Measurements from ENCODE around the gene TRH.
A peak's percentile ranks its signal among the peaks of the same experiment; 100 is the strongest.

The TRH gene

DNA sequence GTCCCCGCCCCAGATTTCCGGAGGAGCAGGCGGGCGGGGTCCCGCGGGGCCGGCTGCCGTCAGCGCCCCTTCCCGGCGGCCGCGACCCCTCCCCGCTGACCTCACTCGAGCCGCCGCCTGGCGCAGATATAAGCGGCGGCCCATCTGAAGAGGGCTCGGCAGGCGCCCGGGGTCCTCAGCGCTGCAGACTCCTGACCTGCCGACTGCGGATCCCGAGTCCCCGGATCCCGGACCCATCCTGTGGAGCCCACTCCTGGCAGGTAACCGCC lies at the start of gene TRH:
Gene TRH (plus strand): TSS at position 157 of the 269 bp plus-strand sequence. CDS start 1,097 bp downstream, outside the sequence.
- Mint-ChIP-seq H3K9me3 (no peaks in the 10 kb centered on the region), H3K27ac (no peak within 1 kb of the TSS), H3K4me1 (no peaks in the 10 kb centered on the region), H3K27me3 (peaks cover 68% of the 10 kb centered on the region), H3K4me3 (peak within 1 kb of the TSS; percentile 56 to 67)
- no peak for DNase-seq
- ATAC-seq: peak; percentile 14

DNA sequence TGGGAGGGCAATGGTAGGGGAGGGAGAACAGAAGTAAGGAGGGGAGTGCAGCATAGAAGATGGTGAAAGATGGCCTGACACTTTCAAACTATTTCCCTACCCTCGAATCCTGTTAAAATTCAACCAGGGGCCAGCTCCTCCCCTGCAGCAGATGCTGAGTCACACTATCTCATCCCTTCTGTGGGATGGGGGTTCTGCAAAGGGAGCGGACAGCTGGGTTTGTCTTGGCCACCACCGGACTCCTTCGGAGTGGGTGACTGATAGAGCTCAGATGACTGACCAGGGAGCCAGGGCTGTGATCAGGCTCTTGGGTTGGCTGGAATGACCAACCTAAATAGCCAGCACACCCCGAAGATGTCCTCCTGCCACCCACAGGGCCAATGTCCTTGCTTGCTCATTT lies 47.4 kb upstream of the TRH start:
- Mint-ChIP-seq H3K27ac (no peak overlapping the region), H3K4me3 (no peak overlapping the region), H3K4me1 (no peaks in the 10 kb centered on the region), H3K9me3 (peaks cover 12 to 14% of the 10 kb centered on the region in 2 donors), H3K27me3 (peaks cover 14% of the 10 kb centered on the region)
- ATAC-seq (no peak), DNase-seq (no peak)

GRCh38 chr3:129929383-129929782 lies 45.1 kb upstream of the TRH start:
- peaks cover 12 to 14% of the 10 kb centered on the region in 2 donors for H3K9me3 Mint-ChIP-seq
- H3K4me1 Mint-ChIP-seq: no peaks in the 10 kb centered on the region
- H3K27ac Mint-ChIP-seq: no peak overlapping the region
- DNase-seq: no peak
- H3K4me3 Mint-ChIP-seq: no peak overlapping the region
- ATAC-seq: no peak
- H3K27me3 Mint-ChIP-seq: peaks cover 16% of the 10 kb centered on the region

DNA sequence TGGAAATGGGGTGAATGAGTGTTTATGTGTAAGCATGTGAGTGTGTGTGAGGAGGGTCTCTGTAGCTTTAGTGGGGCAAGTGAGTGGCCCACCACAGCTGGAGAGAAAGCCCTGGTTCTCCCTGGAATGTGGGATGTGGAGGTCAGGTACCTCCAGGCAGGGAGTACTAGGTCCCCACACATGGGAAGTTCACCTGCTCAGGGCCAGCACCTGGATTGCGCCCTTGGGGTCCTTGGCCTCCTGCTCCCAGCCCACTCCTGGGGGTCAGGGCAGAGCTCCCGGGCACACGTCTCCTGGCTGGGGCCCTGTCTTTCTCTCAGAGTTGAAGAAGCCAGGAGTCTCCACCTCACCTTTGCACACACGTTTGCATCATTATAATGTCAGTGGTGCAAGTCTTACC lies 41.0 kb upstream of the TRH start:
- Mint-ChIP-seq H3K9me3 (peaks cover 6 to 7% of the 10 kb centered on the region in 2 donors), H3K27ac (no peak overlapping the region), H3K4me3 (no peak overlapping the region), H3K4me1 (no peaks in the 10 kb centered on the region), H3K27me3 (peaks cover 13% of the 10 kb centered on the region)
- no peak for ATAC-seq
- DNase-seq: no peak

DNA sequence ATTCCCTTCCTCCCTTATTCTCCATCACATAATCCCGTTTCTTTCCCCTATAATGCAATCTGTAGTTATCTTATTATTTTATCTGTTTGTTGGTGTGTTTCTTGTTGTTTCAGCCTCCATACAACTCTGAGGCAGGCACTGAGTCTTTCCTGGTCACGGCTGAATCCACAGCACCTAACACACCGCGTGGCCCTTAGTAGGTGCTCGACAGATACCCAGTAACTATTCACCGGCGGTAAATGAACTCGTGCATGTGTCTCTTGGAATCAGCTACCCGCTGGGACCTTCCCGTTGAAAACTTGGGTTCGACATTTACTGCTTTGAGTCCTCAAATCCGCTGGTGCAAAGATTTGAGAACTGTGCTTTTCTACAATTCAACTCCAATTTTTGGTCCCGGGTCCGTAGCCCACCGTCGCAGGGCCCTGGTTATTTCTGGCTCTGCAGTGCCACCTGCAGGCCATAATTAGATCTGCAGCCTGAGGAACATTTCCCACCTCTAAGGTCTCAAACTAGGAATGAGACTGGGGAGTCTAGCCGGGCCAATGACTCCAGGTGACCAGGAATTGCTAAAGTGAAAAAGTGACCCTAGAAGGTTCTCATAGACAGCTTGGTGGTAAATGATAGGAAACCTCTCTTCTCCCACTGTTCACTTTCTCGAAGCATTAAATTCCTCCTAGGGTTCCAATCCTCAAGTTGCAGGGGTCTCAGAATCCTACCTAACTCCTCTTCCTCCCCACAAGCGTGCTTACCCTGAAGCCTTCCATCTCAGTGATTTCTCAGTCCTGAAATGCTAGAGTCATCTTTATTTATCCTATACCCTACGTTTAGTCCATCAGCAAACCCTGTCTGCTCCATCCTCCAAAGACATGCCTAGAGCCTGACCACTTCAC lies 40.0 kb upstream of the TRH start:
- H3K27me3 Mint-ChIP-seq: peaks cover 13% of the 10 kb centered on the region
- peak; percentile 51 for ATAC-seq
- no peaks in the 10 kb centered on the region for H3K4me1 Mint-ChIP-seq
- peak; percentile 29 to 30 for DNase-seq
- H3K9me3 Mint-ChIP-seq: peaks cover 4% of the 10 kb centered on the region in 2 donors
- no peak overlapping the region for H3K27ac Mint-ChIP-seq
- peak overlapping the region in 1 of 2 donors; percentile 11 for H3K4me3 Mint-ChIP-seq

DNA sequence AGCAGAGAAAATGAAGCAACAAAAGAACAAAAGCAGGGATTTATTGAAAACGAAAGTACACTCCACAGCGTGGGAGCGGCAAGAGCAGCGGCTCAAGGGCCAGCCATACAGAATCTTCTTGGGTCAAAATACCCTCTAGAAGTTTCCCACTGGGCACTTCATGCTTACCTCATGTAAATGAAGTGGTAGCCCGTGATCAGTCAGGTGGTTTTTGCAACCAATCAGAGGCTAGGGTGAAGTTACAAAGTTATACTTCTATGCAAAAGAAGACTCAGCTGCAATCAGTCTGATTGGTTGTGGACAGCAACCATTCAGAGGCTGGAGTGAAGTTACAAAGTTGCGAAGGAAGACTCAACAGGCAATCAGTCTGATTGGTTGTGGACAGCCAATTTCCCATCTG lies 37.8 kb upstream of the TRH start:
- Mint-ChIP-seq H3K27me3 (peaks cover 13% of the 10 kb centered on the region), H3K27ac (peak overlapping the region in 1 of 2 donors; percentile 80), H3K4me3 (peak overlapping the region; percentile 30 to 71), H3K9me3 (no peaks in the 10 kb centered on the region), H3K4me1 (no peaks in the 10 kb centered on the region)
- peak; percentile 66 for ATAC-seq
- DNase-seq: peak; percentile 13 to 15

- Mint-ChIP-seq H3K27me3 (peaks cover 21% of the 10 kb centered on the region), H3K4me1 (no peaks in the 10 kb centered on the region), H3K27ac (no peak overlapping the region), H3K9me3 (no peaks in the 10 kb centered on the region), H3K4me3 (no peak overlapping the region)
- DNase-seq (no peak), ATAC-seq (no peak)
These were observed 36.8 kb upstream of the TRH start for GRCh38 chr3:129937717-129938116.

DNA sequence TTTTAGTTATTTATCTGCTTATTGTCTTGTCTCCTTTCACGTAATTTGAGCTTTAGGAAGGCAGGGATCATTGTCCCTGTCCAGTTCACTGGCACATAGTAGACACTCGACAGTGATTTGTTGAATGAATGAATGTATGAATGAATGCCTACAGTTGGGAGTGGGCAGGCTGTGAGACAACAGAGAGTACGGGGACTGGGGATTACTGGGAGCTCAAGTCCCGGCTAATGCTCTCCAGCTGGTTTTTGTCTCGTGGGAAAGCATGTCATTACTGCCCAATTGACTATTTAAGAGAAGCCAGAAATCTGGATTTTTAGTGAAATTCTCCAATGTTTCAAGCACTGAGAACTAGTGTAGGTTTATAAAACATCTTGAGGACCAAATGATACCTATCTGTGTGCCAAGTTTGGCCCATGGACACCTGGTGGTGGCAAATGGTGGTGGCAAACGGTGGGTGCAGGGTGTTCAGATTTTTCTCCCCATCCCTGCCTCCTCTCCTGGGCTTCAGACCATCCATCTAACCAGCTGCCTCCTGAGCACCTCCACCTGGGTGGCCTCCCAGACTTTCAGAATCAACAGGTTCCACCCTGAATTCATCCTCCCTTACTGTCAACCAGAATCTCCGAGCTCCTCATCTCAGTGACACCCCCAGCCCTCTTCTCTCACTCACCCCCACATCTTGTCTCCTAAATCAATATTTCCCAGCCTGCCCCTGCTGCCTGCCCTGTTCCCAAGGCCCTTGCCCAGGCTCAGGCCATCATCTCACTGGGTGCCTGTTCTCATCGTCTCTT lies 36.2 kb upstream of the TRH start:
- ATAC-seq: no peak
- no peak overlapping the region for H3K27ac Mint-ChIP-seq
- no peaks in the 10 kb centered on the region for H3K9me3 Mint-ChIP-seq

GRCh38 chr3:129940086-129940485 lies 34.4 kb upstream of the TRH start:
- Mint-ChIP-seq H3K27me3 (peaks cover 10% of the 10 kb centered on the region), H3K9me3 (no peaks in the 10 kb centered on the region), H3K4me3 (no peak overlapping the region), H3K4me1 (no peaks in the 10 kb centered on the region), H3K27ac (no peak overlapping the region)
- DNase-seq: no peak
- no peak for ATAC-seq

More for the DNA sequence above, 36.2 kb upstream of the TRH start:
- DNase-seq: no peak
- Mint-ChIP-seq H3K27me3 (peaks cover 21% of the 10 kb centered on the region), H3K4me3 (no peak overlapping the region), H3K4me1 (no peaks in the 10 kb centered on the region)

GRCh38 chr3:129942296-129942695 lies 32.2 kb upstream of the TRH start:
- H3K27me3 Mint-ChIP-seq: peaks cover 8% of the 10 kb centered on the region
- H3K4me3 Mint-ChIP-seq: no peak overlapping the region
- DNase-seq (peak; percentile 43 to 45), ATAC-seq (peak; percentile 81)
- no peaks in the 10 kb centered on the region for H3K4me1 Mint-ChIP-seq
- peaks cover 0 to under 1% of the 10 kb centered on the region in 2 donors for H3K9me3 Mint-ChIP-seq
- no peak overlapping the region for H3K27ac Mint-ChIP-seq

GRCh38 chr3:129943020-129943419 lies 31.5 kb upstream of the TRH start:
- H3K27ac Mint-ChIP-seq: no peak overlapping the region
- DNase-seq (no peak), ATAC-seq (no peak)
- peaks cover 0 to 8% of the 10 kb centered on the region in 2 donors for H3K9me3 Mint-ChIP-seq
- H3K4me3 Mint-ChIP-seq: no peak overlapping the region
- no peaks in the 10 kb centered on the region for H3K4me1 Mint-ChIP-seq
- H3K27me3 Mint-ChIP-seq: peaks cover 8% of the 10 kb centered on the region

DNA sequence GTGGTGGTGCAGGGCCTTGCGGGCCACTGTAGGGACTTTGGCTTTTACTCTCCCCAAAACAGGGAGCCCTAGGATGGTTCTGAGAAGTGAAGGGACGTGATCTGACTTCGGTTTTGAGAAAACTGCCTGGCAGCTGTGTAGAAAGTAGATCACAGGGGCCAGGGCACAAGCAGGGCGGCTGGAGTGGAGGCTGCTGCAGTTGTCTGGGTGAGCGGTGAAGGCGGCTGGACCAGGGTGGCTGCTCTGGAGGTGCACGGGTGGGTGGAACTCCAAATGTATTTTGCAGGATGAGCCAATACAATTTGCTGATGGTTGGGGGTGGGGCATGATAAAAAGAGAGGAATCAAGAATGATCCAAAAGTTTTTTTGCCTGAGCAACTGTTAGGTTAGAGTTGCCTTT lies 29.8 kb upstream of the TRH start:
- no peak overlapping the region for H3K4me3 Mint-ChIP-seq
- peaks cover 0 to 8% of the 10 kb centered on the region in 2 donors for H3K9me3 Mint-ChIP-seq
- DNase-seq: no peak
- peaks cover 8% of the 10 kb centered on the region for H3K27me3 Mint-ChIP-seq
- no peak overlapping the region for H3K27ac Mint-ChIP-seq
- no peak for ATAC-seq
- no peaks in the 10 kb centered on the region for H3K4me1 Mint-ChIP-seq

GRCh38 chr3:129947538-129948240 lies 26.8 kb upstream of the TRH start:
- no peak overlapping the region for H3K4me3 Mint-ChIP-seq
- no peaks in the 10 kb centered on the region for H3K4me1 Mint-ChIP-seq
- no peaks in the 10 kb centered on the region for H3K27me3 Mint-ChIP-seq
- H3K27ac Mint-ChIP-seq: no peak overlapping the region
- H3K9me3 Mint-ChIP-seq: peaks cover 0 to 8% of the 10 kb centered on the region in 2 donors
- no peak for ATAC-seq
- DNase-seq: no peak

GRCh38 chr3:129950318-129951046 lies 24.0 kb upstream of the TRH start:
- no peak overlapping the region for H3K27ac Mint-ChIP-seq
- H3K27me3 Mint-ChIP-seq: no peaks in the 10 kb centered on the region
- H3K4me3 Mint-ChIP-seq: no peak overlapping the region
- DNase-seq (no peak), ATAC-seq (no peak)
- H3K4me1 Mint-ChIP-seq: no peaks in the 10 kb centered on the region
- H3K9me3 Mint-ChIP-seq: peaks cover 0 to 8% of the 10 kb centered on the region in 2 donors
